GM19025 (cell line): Measurements from ENCODE around the gene ZNRF3.
"Not testable (repeated sequence)": the region's sequence is repeated elsewhere in the genome, so short reads cannot be mapped to it uniquely, and the experiment has no call there.

ENCODE experiments used
- ATAC-seq: cut with Tn5 transposase; IDR thresholded peaks from one replicate; pipeline ENCODE4 v1.9.1; 2021; ENCODE audit warnings: mild to moderate bottlenecking, low read depth, moderate library complexity; ENCODE audit not compliant: unreplicated experiment

Gene ZNRF3

DNA sequence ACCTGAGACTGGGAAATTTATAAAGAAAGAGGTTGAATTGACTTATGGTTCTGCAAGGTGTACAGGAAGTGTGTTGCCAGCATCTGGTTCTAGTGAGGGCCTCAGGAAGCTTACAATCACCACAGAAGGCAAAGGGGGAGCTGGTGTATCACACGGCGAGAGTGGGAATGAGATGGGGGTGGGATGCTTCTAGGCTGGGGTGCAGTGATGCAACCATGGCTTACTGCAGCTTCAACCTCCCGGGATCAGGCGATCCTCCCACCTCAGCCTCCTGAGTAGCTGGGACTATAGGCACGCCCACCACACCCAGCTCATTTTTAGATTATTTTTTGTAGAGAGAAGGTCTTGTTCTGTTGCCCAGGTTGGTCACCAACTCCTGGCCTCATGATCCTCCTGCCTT lies 117.3 kb downstream of the ZNRF3 start:
- ATAC-seq: no peak

- ATAC-seq: no peak
These were observed 119.2 kb downstream of the ZNRF3 start for GRCh38 chr22:29002603-29003002.

DNA sequence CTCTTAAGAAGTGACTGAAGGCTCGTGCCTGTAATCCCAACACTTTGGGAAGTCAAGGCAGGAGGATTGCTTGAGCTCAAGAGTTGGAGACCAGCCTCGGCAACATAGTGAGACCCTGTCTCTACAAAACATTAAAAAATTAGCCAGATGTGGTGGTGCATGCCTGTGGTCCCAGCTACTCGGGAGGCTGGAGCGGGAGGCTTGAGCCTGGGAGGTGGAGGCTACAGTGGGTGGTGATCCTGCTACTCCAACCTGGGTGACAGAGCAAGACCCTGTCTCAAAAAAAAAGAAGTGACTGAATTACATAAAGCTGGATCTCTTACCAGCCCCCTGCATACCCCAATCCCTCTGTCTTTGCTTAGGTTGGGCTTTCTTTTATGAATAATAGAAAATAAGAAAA lies 120.2 kb downstream of the ZNRF3 start:
- ATAC-seq: no peak

DNA sequence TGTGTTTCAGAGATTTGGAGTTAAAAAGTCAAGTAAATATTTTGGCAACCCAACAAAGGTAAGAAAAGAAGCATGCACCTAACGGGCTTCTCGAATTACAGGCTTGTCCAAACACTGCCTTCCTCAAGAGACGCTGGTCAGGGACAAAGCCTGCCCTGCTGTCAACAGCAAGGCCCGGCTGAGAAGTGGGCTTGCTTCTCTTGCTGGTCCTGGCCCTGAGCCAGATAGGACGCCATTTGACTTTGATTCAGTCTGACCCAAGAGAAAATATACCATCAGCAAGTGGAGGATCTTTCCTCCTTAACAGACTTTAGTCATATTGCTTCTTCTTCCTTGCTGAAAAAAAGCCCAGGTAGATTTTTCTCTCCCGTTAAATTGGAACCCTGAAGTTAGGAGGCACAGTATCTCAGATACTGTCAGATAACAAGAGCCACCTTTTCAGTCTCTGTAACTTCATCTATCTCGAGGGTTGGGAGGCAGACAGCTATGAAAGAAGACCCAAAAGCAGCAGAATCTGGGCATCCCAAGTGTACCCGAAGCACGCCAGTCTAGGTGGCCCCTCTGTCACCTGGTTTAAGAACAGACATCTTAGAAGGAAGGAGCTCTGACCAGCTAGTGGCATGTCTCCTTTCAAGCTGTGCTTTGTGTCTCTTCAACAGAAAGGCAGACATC lies 120.7 kb downstream of the ZNRF3 start:
- no peak for ATAC-seq

DNA sequence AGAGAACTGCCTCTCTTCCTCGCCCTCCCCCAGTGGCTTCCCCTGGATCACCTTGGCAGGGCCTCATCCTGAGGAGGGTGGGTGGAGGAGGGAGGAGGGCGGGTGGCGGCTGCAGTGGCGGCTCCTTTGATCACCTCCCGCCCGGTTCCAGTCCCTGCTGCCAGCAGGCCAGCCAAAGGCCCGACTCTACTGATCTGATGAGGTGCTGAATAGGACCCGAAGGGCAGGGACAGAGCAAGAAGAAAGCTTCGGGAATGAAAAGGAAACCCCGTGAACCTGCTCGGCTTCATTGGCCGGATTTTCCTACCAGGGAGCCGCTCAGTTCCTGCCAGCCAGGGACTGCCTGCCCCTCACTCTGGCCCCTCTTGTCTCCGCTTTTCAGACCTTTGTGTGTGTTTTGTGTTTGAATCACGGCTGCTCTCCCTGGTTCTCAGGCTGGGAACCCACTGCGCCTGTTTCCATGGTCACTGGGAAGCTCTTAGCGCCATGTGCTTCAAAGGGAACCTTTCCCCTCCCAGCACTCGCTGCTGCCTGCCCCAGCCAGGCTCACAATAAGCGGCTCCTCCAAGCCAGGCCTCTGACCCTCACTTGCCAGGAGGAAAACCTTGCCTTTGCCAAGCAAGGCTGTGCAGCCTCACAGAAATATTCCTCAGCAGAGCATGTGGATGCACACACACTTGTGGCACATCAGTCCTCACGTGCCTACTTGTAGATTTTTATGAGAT lies 121.4 kb downstream of the ZNRF3 start:
- no peak for ATAC-seq

GRCh38 chr22:29005754-29006153 lies 122.4 kb downstream of the ZNRF3 start:
- not testable (repeated sequence) for ATAC-seq

DNA sequence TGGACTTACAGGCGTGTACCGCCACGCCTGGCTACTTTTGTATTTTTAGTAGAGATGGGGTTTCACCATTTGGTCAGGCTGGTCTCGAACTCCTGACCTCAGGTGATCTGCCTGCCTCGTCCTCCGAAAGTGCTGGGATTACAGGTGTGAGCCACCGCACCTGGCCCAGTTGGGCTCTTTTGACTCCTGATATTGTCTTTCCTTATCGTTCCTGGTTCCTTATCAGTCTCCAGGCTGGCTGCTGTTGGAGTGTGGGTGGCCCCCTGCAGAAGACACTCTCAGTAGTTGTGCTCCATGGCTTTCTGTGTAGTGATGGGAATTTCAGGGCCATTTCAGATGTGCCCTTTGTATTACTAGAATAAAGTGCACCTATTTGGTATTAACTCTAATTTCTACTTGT lies 123.0 kb downstream of the ZNRF3 start:
- no peak for ATAC-seq

DNA sequence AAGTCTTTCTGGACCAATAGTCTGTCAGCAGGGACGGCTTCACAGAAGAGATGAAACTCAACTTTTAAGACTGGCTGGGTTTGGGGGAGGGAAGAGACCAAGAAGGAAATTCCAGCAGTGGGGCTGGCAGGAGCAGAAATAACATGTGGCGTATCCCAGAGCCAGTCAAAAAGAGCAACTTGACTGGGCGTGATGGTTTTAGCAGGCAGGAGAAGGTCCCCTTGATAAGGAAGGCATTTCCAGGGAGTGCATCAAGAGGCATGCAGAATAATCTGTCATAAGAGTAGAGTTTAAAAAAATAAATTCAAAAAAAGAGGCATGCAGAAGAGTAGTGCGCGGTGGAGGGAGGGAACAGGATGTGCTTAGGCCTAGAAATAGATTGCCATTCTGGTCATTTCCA lies 125.8 kb downstream of the ZNRF3 start:
- ATAC-seq: no peak

- ATAC-seq: no peak
These were observed 128.1 kb downstream of the ZNRF3 start for GRCh38 chr22:29011240-29012100.

- ATAC-seq: no peak
These were observed 128.7 kb downstream of the ZNRF3 start for GRCh38 chr22:29012101-29012433.

DNA sequence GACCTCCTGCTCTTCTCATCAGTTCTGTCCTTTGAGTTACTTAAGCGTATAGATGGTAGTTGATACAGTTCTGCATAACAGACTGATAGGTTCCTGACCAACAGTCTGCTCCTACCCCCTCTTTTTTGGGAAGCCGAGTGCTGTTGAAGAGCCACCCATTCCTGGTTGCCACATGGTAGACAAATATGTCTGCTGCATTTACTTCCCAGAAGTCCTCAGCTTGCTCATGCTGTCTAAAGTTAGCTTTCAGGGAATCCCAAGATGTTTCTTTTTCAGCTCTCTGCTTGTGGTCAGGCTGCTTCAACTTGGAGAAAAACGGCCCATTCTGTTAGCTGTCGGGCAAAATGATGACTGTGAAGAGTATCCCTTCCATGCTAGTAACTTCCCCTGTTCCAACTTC lies 129.6 kb downstream of the ZNRF3 start:
- no peak for ATAC-seq

GRCh38 chr22:29014293-29014692 lies 130.9 kb downstream of the ZNRF3 start:
- no peak for ATAC-seq

- ATAC-seq: no peak
These were observed 131.4 kb downstream of the ZNRF3 start for GRCh38 chr22:29014773-29015172.

- ATAC-seq: no peak
These were observed 132.9 kb downstream of the ZNRF3 start for GRCh38 chr22:29016067-29016938.

DNA sequence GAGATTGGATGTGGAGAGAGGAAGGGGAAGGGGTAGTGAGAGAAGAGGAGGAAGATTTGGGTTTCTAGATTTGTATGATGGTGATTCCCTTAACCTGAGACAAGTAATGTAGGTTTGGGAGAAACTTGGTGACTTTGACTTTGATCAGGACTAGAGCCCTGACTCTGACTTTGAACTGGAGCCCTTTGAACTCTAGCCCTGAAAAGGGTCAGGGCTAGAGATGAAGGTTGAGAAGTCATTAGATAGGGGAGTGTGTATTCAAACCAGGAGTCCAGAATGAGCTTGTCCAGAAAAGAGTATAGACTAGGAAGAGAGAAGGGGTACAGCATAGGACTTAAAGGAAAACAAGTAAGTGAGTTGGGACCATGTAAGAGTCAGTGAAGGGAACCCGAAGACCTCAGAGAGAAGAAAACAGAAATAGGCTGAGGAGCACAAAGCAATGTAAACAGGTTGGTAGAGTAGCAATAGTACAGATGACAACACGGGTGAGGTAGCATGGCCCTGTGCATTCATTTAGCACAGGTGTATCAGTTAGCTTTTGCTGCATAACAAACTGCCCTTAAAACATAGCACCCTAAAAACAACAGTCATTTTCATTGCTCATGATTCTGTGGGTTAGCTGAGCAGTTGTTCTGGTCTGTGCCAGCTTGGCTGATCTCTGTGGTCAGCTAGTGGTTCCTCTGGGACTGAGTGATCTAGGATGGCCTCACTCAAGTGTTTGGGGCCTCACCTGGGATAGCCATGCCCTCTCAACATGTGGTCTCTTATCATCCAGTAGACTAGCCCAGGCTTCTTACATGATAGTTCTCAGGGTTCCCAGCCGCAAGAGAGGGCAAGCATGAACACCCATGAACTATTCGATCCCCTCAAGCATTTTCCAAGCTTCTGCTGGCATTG lies 135.2 kb downstream of the ZNRF3 start:
- no peak for ATAC-seq

GRCh38 chr22:29022101-29022817 lies 138.9 kb downstream of the ZNRF3 start:
- no peak for ATAC-seq

GRCh38 chr22:29023172-29023796 lies 139.9 kb downstream of the ZNRF3 start:
- no peak for ATAC-seq

DNA sequence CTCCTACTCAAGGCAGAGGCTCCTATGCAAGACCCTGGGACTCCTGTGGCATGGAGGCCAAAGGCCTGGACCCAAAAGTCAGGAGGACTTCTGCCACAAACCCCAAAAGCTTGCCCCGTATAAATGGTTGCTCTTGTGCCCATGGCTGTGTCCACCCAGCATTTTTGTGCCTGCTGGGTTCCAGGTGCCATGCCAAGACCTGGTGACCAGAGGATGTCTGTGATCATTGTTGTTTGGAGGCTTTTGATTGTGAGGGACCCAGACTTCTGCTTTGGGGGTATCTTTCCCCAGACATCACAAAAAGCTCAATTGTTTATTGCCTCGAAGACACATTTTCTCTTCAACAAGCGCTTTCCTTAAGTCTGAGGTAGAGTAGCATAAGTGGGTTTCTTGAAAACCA lies 143.2 kb downstream of the ZNRF3 start:
- no peak for ATAC-seq
